ENCODE results near the gene UFL1. TPM values are rescaled to one million over a fixed set of nuclear protein-coding genes. Genes with fewer than 3 reads are reported as not detected.
A peak's percentile ranks its signal among the peaks of the same experiment; 100 is the strongest.

Gene UFL1
- total and polyA plus RNA-seq, 2 donors from 2014 or later = 8.0 to 27.5 TPM

GRCh38 chr6:96491926-96492325 is 29.7 kb upstream of the UFL1 start:
- FAIRE-seq (no peak), DNase-seq (no peak)
- Histone ChIP-seq H3K27ac (ENCODE audit: low read depth in 2 of 2, low read length in 2 of 2) (no peak overlapping the region), H3K9ac (ENCODE audit: low read length in 3 of 3) (no peak overlapping the region), H3K4me3 (ENCODE audit: low read length in 3 of 3) (no peak overlapping the region), H3K9me3 (ENCODE audit: control insufficient read depth in 2 of 3, insufficient read depth in 1 of 3, low read length in 3 of 3) (peaks cover 0 to 39% (median 13%) of the 10 kb centered on the region in 3 donors), H3K4me1 (ENCODE audit: control insufficient read depth in 2 of 3, insufficient read depth in 2 of 3, low read depth in 1 of 3, low read length in 3 of 3) (no peaks in the 10 kb centered on the region), H3K36me3 (ENCODE audit: control insufficient read depth in 2 of 3, insufficient read depth in 3 of 3, low read length in 3 of 3) (no peaks in the 10 kb centered on the region), H3K27me3 (ENCODE audit: control insufficient read depth, insufficient read depth, low read length) (no peaks in the 10 kb centered on the region)
- intact Hi-C loops (cut with DNase I) = no loop called here
- TF ChIP-seq, protein P1, sequence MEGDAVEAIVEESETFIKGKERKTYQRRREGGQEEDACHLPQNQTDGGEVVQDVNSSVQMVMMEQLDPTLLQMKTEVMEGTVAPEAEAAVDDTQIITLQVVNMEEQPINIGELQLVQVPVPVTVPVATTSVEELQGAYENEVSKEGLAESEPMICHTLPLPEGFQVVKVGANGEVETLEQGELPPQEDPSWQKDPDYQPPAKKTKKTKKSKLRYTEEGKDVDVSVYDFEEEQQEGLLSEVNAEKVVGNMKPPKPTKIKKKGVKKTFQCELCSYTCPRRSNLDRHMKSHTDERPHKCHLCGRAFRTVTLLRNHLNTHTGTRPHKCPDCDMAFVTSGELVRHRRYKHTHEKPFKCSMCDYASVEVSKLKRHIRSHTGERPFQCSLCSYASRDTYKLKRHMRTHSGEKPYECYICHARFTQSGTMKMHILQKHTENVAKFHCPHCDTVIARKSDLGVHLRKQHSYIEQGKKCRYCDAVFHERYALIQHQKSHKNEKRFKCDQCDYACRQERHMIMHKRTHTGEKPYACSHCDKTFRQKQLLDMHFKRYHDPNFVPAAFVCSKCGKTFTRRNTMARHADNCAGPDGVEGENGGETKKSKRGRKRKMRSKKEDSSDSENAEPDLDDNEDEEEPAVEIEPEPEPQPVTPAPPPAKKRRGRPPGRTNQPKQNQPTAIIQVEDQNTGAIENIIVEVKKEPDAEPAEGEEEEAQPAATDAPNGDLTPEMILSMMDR (IDR thresholded peaks at IDR 0.05; ENCODE audit: borderline replicate concordance, extremely low read depth, insufficient read depth) = no peak

- no peaks in the 10 kb centered on the region for H3K36me3 ChIP-seq (ENCODE audit: control insufficient read depth in 2 of 3, insufficient read depth in 3 of 3, low read length in 3 of 3)
- no peaks in the 10 kb centered on the region for H3K27me3 ChIP-seq (ENCODE audit: control insufficient read depth, insufficient read depth, low read length)
- H3K9me3 ChIP-seq (ENCODE audit: control insufficient read depth in 2 of 3, insufficient read depth in 1 of 3, low read length in 3 of 3) = no peaks in the 10 kb centered on the region
- no peaks in the 10 kb centered on the region for H3K4me1 ChIP-seq (ENCODE audit: control insufficient read depth in 2 of 3, insufficient read depth in 2 of 3, low read depth in 1 of 3, low read length in 3 of 3)
- FAIRE-seq (no peak), DNase-seq (peak in 1 of 5 donors; percentile 53)
- intact Hi-C loops (cut with DNase I) = no loop called here
- TF ChIP-seq, protein P1 (IDR thresholded peaks at IDR 0.05; ENCODE audit: borderline replicate concordance, extremely low read depth, insufficient read depth) = no peak
- no peak overlapping the region for H3K9ac ChIP-seq (ENCODE audit: low read length in 3 of 3)
- H3K27ac ChIP-seq (ENCODE audit: low read depth in 2 of 2, low read length in 2 of 2) = no peak overlapping the region
- no peak overlapping the region for H3K4me3 ChIP-seq (ENCODE audit: low read length in 3 of 3)
These were observed 21.8 kb upstream of the UFL1 start for GRCh38 chr6:96499781-96500180.

DNA sequence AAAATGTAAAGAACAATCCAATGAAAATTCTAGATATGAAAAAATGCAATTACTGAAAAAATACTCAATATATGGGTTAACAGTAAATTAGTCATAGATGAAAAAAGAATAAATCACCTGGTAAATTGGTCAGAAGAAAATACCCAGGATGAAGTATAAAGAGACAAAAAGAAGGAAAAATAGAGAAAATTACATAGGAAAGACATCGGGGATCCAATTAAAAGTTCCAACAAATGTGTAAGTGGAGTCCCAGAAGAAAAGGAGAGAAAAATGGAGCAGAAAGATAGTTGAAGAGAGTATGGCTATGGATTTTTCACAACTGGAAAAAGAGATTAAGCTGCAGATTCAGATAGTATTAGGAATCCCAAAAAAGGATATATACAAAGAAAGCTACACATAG is 18.7 kb upstream of the UFL1 start:
- Histone ChIP-seq H3K9ac (ENCODE audit: low read length in 3 of 3) (no peak overlapping the region), H3K27me3 (ENCODE audit: control insufficient read depth, insufficient read depth, low read length) (no peaks in the 10 kb centered on the region), H3K9me3 (ENCODE audit: control insufficient read depth in 2 of 3, insufficient read depth in 1 of 3, low read length in 3 of 3) (no peaks in the 10 kb centered on the region), H3K36me3 (ENCODE audit: control insufficient read depth in 2 of 3, insufficient read depth in 3 of 3, low read length in 3 of 3) (no peaks in the 10 kb centered on the region), H3K4me1 (ENCODE audit: control insufficient read depth in 2 of 3, insufficient read depth in 2 of 3, low read depth in 1 of 3, low read length in 3 of 3) (no peaks in the 10 kb centered on the region), H3K4me3 (ENCODE audit: low read length in 3 of 3) (no peak overlapping the region), H3K27ac (ENCODE audit: low read depth in 2 of 2, low read length in 2 of 2) (no peak overlapping the region)
- intact Hi-C loops (cut with DNase I) = no loop called here
- FAIRE-seq (no peak), DNase-seq (no peak)
- TF ChIP-seq, protein P1 (IDR thresholded peaks at IDR 0.05; ENCODE audit: borderline replicate concordance, extremely low read depth, insufficient read depth) = no peak

DNA sequence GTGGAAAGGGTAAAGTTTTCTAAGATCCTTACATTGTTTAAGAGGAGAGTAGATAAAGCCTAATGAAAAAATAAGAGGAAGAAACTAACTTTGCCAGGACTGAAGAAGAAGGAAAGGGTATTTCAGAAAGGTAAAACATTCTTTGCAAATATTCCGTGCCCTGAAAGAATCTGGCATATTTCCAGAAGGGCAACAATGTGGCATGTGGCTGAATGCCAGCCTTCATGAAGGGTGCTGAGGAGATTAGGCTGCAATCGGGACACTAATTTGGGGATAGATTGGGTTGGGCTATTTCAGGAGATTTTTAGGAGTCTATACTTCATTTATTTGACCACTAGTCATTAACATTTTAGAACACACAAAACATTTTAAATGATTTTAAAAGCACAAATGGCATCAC is 16.2 kb upstream of the UFL1 start:
- H3K27ac ChIP-seq (ENCODE audit: low read depth in 2 of 2, low read length in 2 of 2) = no peak overlapping the region
- no peaks in the 10 kb centered on the region for H3K27me3 ChIP-seq (ENCODE audit: control insufficient read depth, insufficient read depth, low read length)
- TF ChIP-seq, protein P1 (IDR thresholded peaks at IDR 0.05; ENCODE audit: borderline replicate concordance, extremely low read depth, insufficient read depth) = no peak
- H3K36me3 ChIP-seq (ENCODE audit: control insufficient read depth in 2 of 3, insufficient read depth in 3 of 3, low read length in 3 of 3) = no peaks in the 10 kb centered on the region
- no peak for DNase-seq
- H3K4me3 ChIP-seq (ENCODE audit: low read length in 3 of 3) = no peak overlapping the region
- H3K9ac ChIP-seq (ENCODE audit: low read length in 3 of 3) = no peak overlapping the region
- FAIRE-seq = no peak
- H3K9me3 ChIP-seq (ENCODE audit: control insufficient read depth in 2 of 3, insufficient read depth in 1 of 3, low read length in 3 of 3) = peaks cover 0 to 10% (median 0%) of the 10 kb centered on the region in 3 donors
- no peaks in the 10 kb centered on the region for H3K4me1 ChIP-seq (ENCODE audit: control insufficient read depth in 2 of 3, insufficient read depth in 2 of 3, low read depth in 1 of 3, low read length in 3 of 3)
- intact Hi-C loops (cut with DNase I) = no loop called here

All from kidney (tissue), 14 donors.